Measurements from ENCODE around the gene ELF5. TPM values are rescaled to one million over a fixed set of nuclear protein-coding genes. Genes with fewer than 3 reads are reported as not detected.

The ELF5 gene
- polyA plus RNA-seq, 4 donors, result 53.8 to 87.5 (median 74.9) TPM

Other genes with a start within 250 kb of the ELF5 start
- 10 to 100 TPM in 1 of 4 donors, 1 to 10 TPM in 3; 6.4 to 12.9 (median 8.8) TPM for gene ABTB2, start 155.8 kb downstream of the ELF5 start, polyA plus RNA-seq (ENCODE audit: insufficient read length in 4 of 4)
- 100 to 1,000 TPM; 155 to 187 (median 164) TPM for gene CAT, start 74.9 kb downstream of the ELF5 start, polyA plus RNA-seq (ENCODE audit: insufficient read length in 4 of 4)
- 10 to 100 TPM; 17.8 to 34.5 (median 24.7) TPM for gene EHF, start 107.3 kb upstream of the ELF5 start, polyA plus RNA-seq (ENCODE audit: insufficient read length in 4 of 4)